Panc1 (cell line): ENCODE results near the gene CNNM2. TPM values are rescaled to one million over a fixed set of nuclear protein-coding genes. Genes with fewer than 3 reads are reported as not detected.

ENCODE experiments used
- ATAC-seq: fragments of 200-7000 bp; cut with Tn5 transposase; 2 replicates; pipeline ENCODE4 v1.9.1; 2020; ENCODE audit warnings: mild to moderate bottlenecking, moderate library complexity
- BruUV-seq: library from RNA; stranded (reverse); fragments of 400-500 nt; replicated peaks from 2 replicates; lab custom pipeline; 2021; lab: Mats Ljungman, UMichigan
- CTCF ChIA-PET: fragments of 300-600 bp; sonication (Branson Sonifier 250); formaldehyde crosslinking; loops from one replicate; lab custom pipeline; 2022; ENCODE audit warnings: antibody characterized with exemption; lab: Charles Lee
- POLR2A ChIA-PET: fragments of 300-600 bp; sonication (Branson Sonifier 250); formaldehyde crosslinking; loops from one replicate; lab custom pipeline; 2022; ENCODE audit warnings: antibody characterized with exemption; lab: Charles Lee
- DNase-seq: peaks from one replicate; pipeline ENCODE4 v3.0.0-alpha.2; 2010; ENCODE audit warnings: low read depth, low spot score
- H3K27ac ChIP-seq: 2 replicates; pipeline ENCODE4 v1.5.1; 2011; ENCODE audit warnings: mild to moderate bottlenecking, low read length, inconsistent platforms
- H3K27me3 ChIP-seq: fragments of 200-500 bp; sonication (Bioruptor generic); 2 replicates; pipeline ENCODE4 v1.6.0; 2014; ENCODE audit warnings: low read length, inconsistent platforms; ENCODE audit not compliant: control insufficient read depth, insufficient read depth
- H3K36me3 ChIP-seq: fragments of 200-500 bp; sonication (Bioruptor generic); 2 replicates; pipeline ENCODE4 v1.5.1; 2014; ENCODE audit warnings: inconsistent platforms, mild to moderate bottlenecking, low read length, moderate library complexity; ENCODE audit not compliant: control insufficient read depth, insufficient read depth
- H3K4me1 ChIP-seq: 2 replicates; pipeline ENCODE4 v1.5.1; 2011; ENCODE audit warnings: inconsistent platforms, mild to moderate bottlenecking, low read length, moderate library complexity; ENCODE audit not compliant: control insufficient read depth, insufficient read depth
- H3K4me3 ChIP-seq, 2 experiments: 2 replicates each; pipeline ENCODE4 v1.5.1; 2011 to 2012; ENCODE audit warnings: low read depth in 2 of 2, low read length in 2 of 2, mild to moderate bottlenecking in 2 of 2, inconsistent platforms in 1 of 2, moderate library complexity in 1 of 2
- H3K9me3 ChIP-seq: fragments of 200-500 bp; sonication (Bioruptor generic); 2 replicates; pipeline ENCODE4 v1.5.1; 2014; ENCODE audit warnings: low read depth, mild to moderate bottlenecking, inconsistent platforms, low read length, moderate library complexity; ENCODE audit not compliant: control insufficient read depth, insufficient read depth
- CTCF ChIP-seq: fragments of 450-650 bp; IDR thresholded peaks from 2 replicates; pipeline ENCODE4 v1.5.1; 2017; ENCODE audit warnings: mild to moderate bottlenecking
- POLR2AphosphoS5 ChIP-seq: IDR thresholded peaks from 2 replicates; pipeline ENCODE4 v1.6.1; 2012; ENCODE audit warnings: mild to moderate bottlenecking, low read depth, low read length, moderate library complexity
- SIN3A ChIP-seq: IDR thresholded peaks from 2 replicates; pipeline ENCODE4 v1.6.1; 2012; ENCODE audit warnings: low read depth, mild to moderate bottlenecking, low read length, moderate library complexity, borderline replicate concordance; ENCODE audit not compliant: insufficient read depth
- TCF7L2 ChIP-seq: IDR thresholded peaks from 2 replicates; pipeline ENCODE4 v1.6.1; 2011; ENCODE audit warnings: mild to moderate bottlenecking, low read depth, low read length, inconsistent platforms
- in situ Hi-C: cut with HindIII; loops from 2 replicates; pipeline ENCODE4 v1.10.0; 2016; ENCODE audit warnings: low sequenced_read_pairs, low pct_unique_long_range_greater_than_20kb
- intact Hi-C: fragments of 100-400 bp; cut with micrococcal nuclease; formaldehyde crosslinking; loops from one replicate; pipeline ENCODE4 v1.10.0; 2022; ENCODE audit not compliant: unreplicated experiment
- total RNA-seq: library from RNA; stranded (reverse); gene quantifications from one replicate; pipeline ENCODE4 v1.2.1, GENCODE V29; 2021; ENCODE audit not compliant: unreplicated experiment
- TF ChIP-seq, protein P1 (sequence below), 2 experiments: IDR thresholded peaks; 2 replicates each; pipeline ENCODE4 v1.6.1; 2011 to 2012; ENCODE audit warnings: low read depth in 2 of 2, control low read depth in 1 of 2, low read length in 1 of 2, mild to moderate bottlenecking in 1 of 2, moderate library complexity in 1 of 2; ENCODE audit not compliant: insufficient read depth in 1 of 2

The CNNM2 gene
- total RNA-seq, 1 experiment from 2014 or later = 27.1 TPM

GRCh38 chr10:103104721-103105120, 186.6 kb downstream of the CNNM2 start:
- intact Hi-C loops (no loop called here), in situ Hi-C loops (loop anchor here (5.0 kb wide), 1 partner anchor 38 kb away; no protein-coding TSS in a partner anchor)
- BruUV-seq = no TSS peak
- Histone ChIP-seq H3K4me1 (no peaks in the 10 kb centered on the region; the same call in 1 of the 2 replicates), H3K9me3 (no peaks in the 10 kb centered on the region), H3K4me3 (no peak overlapping the region), H3K27ac (no peak overlapping the region), H3K27me3 (no peaks in the 10 kb centered on the region), H3K36me3 (peaks cover 46% of the 10 kb centered on the region)
- ATAC-seq (no peak), DNase-seq (no peak)
- ChIA-PET POLR2A (interaction anchor here (0.6 kb wide), 1 partner anchor 79 kb away, joined by 5 read pairs; no protein-coding TSS in a partner anchor), CTCF (interaction anchor here (0.9 kb wide), 1 partner anchor 140 kb away, joined by 3 read pairs; no protein-coding TSS in a partner anchor)
- TF ChIP-seq SIN3A (no peak), POLR2AphosphoS5 (no peak), TCF7L2 (no peak), CTCF (no peak)
- TF ChIP-seq, protein P1, sequence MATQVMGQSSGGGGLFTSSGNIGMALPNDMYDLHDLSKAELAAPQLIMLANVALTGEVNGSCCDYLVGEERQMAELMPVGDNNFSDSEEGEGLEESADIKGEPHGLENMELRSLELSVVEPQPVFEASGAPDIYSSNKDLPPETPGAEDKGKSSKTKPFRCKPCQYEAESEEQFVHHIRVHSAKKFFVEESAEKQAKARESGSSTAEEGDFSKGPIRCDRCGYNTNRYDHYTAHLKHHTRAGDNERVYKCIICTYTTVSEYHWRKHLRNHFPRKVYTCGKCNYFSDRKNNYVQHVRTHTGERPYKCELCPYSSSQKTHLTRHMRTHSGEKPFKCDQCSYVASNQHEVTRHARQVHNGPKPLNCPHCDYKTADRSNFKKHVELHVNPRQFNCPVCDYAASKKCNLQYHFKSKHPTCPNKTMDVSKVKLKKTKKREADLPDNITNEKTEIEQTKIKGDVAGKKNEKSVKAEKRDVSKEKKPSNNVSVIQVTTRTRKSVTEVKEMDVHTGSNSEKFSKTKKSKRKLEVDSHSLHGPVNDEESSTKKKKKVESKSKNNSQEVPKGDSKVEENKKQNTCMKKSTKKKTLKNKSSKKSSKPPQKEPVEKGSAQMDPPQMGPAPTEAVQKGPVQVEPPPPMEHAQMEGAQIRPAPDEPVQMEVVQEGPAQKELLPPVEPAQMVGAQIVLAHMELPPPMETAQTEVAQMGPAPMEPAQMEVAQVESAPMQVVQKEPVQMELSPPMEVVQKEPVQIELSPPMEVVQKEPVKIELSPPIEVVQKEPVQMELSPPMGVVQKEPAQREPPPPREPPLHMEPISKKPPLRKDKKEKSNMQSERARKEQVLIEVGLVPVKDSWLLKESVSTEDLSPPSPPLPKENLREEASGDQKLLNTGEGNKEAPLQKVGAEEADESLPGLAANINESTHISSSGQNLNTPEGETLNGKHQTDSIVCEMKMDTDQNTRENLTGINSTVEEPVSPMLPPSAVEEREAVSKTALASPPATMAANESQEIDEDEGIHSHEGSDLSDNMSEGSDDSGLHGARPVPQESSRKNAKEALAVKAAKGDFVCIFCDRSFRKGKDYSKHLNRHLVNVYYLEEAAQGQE (IDR thresholded peaks at IDR 0.05; ENCODE audit: insufficient read depth in 1 of 2, low read depth in 2 of 2, low read length in 1 of 2) = no peak

DNA sequence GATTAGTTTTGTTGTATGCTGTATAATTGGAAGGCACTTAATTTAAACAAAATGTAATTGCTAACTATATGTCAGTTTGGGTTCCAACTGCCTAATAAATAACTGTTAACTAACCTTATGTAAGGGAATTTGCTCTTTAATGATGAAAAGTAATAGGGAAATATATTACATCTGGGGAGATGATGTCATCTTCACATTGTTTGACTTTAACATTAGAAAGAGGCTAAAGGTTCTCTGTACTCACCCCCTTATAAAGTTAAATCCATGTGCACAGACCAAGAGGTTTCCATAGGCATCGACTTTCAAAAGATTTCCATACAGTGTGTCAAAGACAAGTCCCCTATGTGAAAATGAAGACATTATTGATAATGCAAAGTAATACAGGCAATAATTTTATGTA, 187.4 kb downstream of the CNNM2 start:
- no peaks in the 10 kb centered on the region for H3K9me3 ChIP-seq
- no peak for TF ChIP-seq TCF7L2
- TF ChIP-seq, protein P1 (IDR thresholded peaks at IDR 0.05; ENCODE audit: insufficient read depth in 1 of 2, low read depth in 2 of 2, low read length in 1 of 2) = no peak
- no peak for TF ChIP-seq SIN3A
- no peak for TF ChIP-seq POLR2AphosphoS5
- TF ChIP-seq CTCF = no peak
- BruUV-seq = no TSS peak
- no peak for DNase-seq
- intact Hi-C loops (no loop called here), in situ Hi-C loops (loop anchor here (5.0 kb wide), 1 partner anchor 37 kb away; no protein-coding TSS in a partner anchor)
- POLR2A ChIA-PET = interaction anchor here (0.6 kb wide), 1 partner anchor 79 kb away, joined by 5 read pairs; no protein-coding TSS in a partner anchor
- H3K4me3 ChIP-seq = no peak overlapping the region
- peaks cover 40% of the 10 kb centered on the region for H3K36me3 ChIP-seq
- H3K27me3 ChIP-seq = no peaks in the 10 kb centered on the region
- H3K27ac ChIP-seq = no peak overlapping the region
- CTCF ChIA-PET = no interaction called here
- H3K4me1 ChIP-seq = no peaks in the 10 kb centered on the region; the same call in 1 of the 2 replicates
- ATAC-seq = no peak
